Measurements from ENCODE around the gene ANKRD9.
"Not testable (repeated sequence)": the region's sequence is repeated elsewhere in the genome, so short reads cannot be mapped to it uniquely, and the experiment has no call there.

Gene ANKRD9, protein sequence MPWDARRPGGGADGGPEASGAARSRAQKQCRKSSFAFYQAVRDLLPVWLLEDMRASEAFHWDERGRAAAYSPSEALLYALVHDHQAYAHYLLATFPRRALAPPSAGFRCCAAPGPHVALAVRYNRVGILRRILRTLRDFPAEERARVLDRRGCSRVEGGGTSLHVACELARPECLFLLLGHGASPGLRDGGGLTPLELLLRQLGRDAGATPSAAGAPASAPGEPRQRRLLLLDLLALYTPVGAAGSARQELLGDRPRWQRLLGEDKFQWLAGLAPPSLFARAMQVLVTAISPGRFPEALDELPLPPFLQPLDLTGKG

DNA sequence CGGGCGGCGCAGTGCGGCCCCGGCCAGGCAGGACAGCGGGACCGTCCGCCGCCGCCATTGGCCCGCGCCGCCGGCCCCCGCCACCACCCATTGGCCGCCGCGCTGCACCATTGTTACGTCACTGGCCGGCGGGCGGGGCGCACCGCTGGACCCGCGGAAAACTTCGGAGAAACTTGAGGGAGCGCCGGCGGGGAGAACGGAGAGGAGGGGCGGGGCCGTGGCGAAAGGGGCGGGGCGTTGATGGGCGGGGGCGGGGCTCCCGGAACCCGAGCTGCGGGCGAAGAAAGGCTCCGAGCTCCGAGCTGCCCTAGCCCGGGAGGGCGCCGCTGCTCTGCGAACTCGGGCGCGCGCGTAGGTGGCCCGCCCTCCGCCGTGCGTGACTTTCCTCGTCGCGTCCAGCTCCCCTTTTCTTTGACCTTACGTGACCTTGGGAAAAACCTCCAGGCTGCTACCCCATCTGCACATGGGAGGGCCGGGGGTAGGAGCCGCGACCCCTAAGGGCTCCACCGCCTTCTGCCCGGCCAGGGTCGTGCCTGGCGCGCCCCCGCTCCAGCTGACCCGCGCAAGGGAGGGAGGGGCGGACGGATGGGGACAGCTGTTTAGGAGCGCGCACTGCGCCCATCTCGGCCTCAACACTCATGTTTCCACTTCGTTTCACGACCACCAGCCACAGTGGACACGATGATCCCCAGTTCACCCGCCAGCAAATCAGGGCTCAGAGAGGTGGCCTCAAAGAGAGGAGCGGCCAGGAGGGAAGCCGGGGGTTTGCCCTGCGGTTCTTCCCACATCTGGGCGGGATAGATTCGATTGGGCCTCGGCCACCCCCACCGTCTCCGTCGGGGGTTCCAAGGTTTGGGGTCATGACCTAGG is at the start of gene ANKRD9:
Gene ANKRD9 (minus strand): TSS at position 31 of the 870 bp plus-strand sequence. CDS start 1,887 bp downstream, outside the sequence.
- peak; percentile 97 for DNase-seq

DNA sequence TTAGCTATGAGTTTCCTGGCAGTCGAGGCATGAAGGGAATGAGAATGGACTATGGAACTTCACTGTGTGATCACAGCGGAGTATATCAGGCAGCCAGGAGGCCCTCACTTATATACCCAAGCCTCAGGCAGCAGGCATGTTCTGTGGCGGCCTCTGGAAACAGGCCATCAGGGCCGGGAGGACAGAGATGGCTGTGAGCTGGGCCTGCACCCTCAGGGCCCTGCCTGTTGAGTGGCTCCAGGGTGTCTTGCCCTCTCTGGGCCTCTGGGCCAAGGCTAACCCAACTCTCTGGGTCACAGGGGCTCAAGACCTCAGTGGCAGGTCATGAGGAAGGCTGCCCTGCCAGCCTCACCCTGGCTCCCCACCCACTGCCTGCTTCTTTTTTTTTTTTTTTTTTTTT is 49.0 kb upstream of the ANKRD9 start:
- no peak for DNase-seq

DNA sequence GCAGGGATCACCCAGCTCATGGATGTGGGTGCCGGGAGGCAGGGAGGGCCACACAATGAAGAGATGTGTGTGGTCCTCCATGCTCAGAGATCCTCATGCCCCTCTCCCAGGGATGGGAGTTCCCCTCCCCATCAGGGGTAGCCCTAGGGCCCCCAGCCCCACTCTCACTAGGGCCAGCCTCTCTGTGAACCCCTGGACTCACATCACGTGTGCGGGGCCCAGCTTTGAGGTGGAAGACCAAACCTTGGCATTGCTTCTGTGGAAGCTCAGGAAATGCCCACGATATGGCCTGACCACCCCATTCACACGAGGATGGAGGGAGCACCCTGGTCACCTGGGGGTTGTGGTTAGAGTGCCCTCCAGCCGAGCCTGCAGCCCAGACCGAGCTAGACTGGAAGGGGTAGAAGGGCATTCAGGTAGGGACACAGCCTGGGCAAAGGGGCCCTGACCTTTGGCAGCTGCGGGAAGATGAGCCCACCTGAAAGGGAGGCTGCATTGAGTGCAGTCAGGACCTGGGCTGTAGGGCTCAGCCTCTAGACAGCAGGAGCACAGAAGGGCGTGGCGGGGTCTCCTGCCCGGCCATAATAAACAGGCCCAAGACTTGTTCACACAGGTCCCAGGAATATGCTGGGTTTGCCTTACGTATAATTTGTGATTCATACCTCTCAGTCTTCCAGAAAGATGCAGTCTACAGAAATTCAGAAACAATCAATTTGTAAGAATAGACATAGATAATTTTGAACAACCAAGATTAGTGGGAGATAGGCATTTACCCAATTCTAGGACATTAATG is 48.1 kb upstream of the ANKRD9 start:
- no peak for DNase-seq

DNA sequence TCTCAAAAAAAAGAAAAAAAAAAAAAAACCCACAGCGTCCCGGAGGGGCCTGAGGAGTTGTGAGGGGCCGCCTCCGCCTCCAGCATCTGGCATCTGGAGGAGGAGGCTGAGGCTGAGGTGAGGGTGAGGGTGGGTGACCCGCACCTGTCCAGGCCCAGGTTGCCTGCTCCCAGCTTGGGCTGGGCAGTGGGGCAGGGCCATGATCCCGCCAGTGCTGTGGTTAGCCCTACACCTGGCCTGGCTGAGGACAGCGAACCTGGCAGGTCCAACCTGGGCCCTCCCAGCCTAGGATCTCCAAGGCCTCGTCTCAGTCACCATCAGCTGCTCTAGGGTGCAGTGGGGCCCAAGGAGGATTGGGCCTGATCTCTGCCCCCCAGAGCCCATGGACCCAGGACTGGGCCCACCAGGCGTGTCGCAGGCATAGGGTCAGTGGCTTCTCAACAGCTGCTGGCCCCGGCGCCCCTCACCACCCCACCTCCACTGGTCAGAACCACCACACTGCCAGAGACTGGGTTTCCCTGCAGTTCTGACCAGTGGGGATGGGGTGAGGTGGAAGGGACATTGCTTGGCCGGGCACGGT is 46.6 kb upstream of the ANKRD9 start:
- DNase-seq = no peak

DNA sequence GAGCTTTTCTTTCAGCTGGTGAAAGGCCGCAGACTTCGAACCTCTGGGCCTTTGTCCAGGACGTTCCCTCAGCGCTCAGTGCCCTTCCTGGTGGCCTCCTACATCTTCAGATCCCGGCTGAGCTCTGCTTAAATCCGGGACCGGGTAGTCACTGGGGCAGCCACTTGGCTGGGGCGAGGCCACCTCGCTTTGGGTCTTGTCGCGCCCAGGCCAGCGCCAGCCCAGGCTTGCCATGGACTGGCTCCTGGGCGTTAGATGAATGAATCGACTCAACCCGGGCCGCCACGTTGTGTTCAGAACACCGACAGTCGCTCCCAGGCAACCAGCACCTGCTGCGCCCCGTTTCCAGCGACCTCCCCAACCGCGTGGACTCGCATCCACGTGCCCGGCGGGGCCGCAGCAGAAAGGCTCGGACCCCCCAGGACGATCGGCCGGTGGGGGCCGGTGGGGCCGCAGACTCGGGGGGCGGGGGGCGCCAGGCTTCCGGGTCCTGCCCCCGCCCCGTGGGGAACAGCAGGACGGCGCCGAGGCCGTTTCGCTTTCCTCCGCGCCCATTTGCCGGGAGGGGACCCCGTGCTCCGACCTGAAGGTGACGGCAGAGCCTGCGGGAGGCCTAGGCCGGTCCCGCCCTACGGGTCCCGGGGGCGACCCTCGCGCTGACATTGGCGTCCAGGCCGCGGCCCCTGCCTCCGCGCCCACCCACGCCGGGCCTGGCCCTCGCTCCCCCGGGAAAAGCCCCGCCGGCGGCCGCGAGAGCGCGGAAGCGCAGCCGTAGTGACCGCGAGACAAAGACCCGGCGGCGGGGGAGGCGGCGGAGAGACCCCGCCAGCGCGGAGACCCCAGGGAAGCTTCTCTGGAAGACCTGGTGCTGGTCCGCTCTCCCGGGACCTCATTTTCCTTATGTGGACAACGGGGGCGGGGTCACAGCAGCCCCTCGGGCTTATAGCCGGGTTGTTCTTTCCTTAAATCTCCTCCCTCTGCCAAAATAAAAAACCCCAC is 45.5 kb upstream of the ANKRD9 start:
- DNase-seq = peak; percentile 67

DNA sequence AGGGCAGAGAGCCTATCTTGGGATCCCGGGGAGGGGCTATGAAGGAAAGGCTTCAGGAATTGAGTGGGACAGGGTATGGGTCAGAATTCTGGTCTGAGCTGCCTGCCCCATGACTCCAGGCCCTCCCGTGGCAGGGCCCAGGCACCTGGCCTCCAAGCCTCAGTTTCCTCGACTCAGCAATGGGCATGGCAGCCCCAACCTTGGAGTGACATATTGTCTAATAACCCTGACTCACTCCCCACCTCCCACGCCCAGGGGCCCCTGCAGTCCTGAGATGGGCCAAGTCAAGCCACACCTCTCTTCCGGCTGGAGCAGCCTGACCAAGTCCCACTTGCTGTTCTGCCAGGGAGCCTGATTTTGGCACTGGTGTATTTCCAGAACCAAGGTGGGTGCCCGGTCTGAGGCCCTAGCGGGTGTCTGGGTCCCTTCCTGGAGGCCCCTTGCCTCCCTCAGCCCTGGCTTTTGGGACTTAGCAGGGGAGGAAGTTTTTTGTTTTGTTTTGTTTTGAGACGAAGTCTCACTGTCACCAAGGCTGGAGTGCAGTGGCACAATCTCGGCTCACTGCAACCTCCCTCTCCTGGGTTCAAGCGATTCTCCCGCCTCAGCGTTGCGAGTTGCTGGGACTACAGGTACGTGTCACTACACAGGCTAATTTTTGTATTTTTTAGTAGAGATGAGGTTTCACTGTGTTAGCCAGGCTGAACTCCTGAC is 42.6 kb upstream of the ANKRD9 start:
- DNase-seq = no peak

DNA sequence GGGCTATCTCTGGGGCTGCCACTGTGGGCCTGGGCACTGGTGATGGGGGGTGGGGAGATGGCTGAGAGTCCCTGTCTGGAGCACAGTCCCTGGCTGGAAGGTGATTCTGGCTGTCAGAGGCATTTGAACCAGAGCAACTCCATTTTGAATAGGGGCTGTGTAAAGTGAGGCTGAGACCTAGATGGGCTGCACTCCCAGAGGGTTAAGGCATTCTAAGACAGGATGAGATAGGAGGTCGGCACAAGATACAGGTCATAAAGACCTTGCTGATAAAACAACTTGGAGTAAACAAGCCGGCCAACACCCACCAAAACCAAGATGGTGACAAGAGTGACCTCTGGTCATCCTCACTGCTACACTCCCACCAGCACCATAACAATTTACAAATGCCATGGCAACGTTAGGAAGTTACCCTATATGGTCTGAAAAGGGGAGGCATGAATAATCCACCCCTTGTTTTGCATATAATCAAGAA is 41.4 kb upstream of the ANKRD9 start:
- DNase-seq = not testable (repeated sequence)

DNA sequence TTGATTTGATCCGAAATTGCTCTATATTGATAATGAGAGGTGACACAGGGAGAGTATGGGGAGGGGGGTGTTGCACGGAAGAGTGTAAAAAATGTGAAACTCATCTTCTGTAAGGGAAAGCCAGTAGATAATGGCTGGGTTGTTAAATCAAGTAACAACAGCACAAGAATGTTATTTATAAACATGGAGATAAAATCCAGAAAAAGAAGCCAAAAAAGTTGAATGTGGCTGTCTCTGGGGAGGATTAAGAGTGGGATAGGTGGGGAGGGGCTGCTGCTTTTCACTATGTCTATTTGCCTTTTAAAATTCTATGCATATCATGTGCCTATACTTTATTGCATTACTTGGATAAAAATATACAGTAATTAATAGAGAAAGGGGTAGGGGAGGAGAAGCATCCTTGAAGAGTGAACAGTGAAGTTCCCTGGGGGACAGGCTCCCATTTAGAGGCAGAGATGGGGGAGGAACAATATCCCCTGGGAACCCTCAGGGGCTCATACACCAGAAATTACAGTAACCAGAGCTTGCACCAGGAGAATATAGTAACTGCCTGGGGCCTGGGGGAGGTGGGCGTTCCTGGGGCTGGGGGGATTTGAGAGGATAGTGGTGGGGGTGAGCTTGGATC is 39.2 kb upstream of the ANKRD9 start:
- no peak for DNase-seq

DNA sequence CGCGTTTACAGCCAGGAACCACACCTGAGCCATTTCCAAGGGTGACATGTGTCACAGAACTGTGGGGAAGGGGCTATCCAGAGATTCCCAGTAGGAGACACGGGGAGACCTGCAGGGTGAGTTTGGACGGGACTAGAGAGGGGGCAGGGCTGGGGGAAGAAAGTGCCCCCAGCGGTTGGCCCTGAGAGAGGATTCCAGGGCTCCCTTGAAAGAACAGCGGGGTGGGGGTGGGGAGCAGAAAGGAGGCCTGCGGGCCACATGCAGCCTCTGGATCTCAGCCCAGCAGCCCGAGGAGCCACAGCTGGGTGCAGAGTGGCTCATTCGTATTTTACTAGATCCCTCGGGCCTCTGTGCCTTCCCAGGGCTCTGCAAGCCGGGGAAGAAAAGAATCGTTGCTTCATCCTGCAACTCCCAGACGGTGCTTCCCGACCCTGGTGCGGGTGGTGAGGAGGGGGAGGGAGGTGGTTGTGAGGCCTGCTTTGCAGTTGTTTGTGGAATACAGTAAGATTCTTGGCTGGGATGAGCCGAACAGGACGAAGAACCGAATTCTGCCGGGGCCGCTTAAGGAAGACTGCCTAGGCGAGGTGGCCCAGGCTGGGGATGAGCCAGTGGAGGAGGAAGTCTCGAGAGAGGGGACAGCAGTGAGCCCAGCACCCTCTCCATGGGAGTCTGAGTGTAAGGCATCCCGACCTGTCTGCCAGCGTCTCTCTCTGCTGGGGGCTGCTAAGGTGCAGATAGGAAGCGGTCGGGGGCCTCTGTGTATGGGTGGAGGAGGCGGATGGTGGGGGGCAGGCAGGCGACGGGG is 36.1 kb upstream of the ANKRD9 start:
- peak; percentile 68 for DNase-seq

DNA sequence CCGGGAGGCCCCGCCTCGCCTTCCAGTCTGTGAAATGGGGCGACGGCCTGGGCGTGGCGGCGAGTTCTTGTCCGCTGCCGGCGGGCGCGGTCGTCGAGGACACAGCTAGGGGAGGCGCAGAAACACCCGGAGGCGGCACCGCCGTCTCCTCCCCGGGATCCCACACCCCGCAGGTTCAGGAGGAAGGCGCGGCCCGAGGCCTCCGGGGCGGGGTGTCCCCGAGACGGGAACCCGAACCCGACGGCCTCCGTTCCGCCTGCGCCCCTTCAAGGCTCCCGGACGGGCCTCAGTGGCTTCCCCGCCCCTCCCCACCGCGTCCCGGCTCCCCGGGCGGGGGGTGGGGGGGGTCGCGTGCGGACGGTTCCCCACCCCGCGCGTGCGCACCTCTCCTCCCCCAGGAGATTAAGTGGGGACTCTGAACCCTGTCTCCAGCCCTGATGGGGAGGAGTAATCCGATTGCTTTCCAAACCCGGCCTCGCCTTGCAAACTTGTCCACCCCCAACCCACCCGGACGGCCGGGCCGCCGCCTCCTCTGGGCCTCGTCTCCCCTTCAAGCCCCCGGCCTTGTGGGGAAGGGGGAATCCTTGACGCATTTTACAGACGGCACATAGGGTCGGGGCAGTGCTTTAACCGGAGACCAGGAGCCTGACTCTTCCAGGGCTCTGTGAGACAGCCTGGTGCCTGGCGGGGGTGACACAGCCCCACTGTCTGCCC is 35.3 kb upstream of the ANKRD9 start:
- DNase-seq = no peak

DNA sequence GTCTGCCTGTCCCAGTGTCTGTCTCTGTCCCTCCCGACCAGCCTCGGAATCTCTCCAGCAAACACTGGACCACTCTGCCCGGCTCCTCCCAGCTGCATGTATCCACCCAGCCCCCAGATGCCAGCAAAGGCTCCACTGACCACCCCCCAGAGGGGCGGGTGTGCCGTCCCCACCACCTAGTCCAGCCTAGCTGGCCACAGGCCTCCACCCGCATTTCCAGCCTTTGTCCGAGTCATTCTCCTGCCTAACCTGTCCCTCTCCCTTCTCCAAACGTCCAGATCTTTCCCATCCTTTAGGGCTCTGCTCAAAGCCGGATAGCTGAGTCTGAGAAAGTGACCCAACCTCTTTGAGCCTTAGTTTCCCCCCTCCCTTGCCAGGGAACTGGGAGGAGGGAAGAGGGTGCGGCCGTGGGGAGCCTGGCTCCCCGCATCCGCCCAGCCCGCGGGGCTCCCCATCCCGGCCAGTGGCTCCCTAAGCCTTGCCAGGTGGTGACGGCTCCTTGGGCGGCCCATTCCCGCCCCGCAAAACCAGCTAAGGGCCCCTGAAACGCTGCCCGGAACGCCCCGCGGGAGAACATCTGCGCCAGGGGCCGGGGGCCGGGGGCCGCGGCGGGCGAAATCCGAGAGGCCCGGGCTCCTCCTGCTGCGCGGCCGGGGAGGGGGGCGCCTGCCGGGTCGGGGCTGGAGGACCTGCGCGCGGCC is 34.6 kb upstream of the ANKRD9 start:
- DNase-seq = peak; percentile 86

DNA sequence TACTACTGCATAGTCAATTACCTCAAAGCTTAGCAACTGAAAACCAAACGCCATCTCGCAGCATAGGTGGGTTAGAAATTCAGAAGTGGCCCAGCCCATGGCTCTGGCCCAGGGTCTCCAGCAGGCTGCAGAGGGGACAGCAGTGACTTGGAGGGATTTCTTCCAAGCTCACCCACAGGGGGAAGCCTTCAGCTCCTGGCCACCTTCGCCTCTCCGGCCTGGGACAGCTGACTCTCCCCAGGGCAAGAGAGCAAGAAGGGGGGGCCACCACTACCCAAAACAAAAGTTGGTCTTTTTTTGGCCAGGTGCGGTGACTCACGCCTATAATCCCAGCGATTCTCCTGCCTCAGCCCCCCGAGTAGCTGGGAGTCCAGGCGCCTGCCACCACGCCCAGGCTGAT is 32.2 kb upstream of the ANKRD9 start:
- no peak for DNase-seq

DNA sequence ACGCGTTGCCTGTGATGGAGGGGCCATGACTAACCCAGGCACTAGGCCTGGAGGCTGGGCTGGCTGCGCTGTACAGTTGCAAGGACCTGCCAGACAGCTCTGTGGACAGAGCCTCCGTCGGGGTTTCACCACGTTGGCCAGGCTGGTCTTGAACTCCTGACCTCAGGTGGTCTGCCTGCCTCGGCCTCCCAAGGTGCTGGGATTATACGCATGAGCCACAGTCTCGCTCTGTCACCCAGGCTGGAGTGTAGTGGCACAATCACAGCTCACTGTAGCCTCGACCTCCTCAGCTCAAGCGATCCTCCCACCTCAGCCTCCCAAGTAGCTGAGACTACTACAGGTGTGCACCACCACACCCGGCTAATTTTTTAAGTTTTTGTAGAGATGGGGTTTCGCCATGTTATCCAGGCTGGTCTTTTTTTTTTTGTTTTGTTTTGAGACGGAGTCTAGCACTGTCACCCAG is 31.5 kb upstream of the ANKRD9 start:
- not testable (repeated sequence) for DNase-seq

DNA sequence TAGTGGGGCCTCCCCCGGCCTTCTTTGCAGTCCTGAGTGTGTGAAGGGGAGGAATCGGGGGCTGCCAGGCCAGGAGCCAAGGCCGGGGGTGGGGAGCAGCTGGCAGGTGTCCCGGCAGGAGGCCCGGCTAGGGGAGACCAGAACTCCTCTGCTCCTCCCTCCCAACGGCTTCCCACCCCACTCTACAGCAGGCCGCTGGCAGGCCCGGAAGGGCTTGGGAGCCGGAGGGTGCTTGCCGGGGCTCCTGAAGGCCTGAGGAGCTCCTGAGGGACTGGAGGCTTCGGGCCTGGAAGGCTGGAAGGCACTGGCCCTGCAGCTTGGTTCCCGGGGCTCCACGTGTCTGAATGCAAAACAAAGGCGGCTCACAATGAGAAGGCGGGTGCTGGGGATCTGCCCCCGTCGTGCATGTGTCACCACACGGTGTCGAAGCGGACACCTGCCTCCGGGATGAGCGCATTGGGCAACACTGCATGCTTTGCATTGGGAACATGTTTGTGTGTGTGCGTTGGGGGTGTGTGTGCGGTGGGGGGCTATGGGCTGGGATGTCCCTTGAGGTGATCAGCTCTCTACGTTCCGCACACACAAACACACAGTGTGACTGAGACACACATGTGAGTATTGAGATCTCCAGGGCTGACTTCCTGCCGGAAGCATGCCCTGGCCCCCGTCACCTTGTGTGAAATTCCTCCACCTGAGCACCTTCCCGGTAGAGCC is 30.9 kb upstream of the ANKRD9 start:
- DNase-seq = peak; percentile 91

DNA sequence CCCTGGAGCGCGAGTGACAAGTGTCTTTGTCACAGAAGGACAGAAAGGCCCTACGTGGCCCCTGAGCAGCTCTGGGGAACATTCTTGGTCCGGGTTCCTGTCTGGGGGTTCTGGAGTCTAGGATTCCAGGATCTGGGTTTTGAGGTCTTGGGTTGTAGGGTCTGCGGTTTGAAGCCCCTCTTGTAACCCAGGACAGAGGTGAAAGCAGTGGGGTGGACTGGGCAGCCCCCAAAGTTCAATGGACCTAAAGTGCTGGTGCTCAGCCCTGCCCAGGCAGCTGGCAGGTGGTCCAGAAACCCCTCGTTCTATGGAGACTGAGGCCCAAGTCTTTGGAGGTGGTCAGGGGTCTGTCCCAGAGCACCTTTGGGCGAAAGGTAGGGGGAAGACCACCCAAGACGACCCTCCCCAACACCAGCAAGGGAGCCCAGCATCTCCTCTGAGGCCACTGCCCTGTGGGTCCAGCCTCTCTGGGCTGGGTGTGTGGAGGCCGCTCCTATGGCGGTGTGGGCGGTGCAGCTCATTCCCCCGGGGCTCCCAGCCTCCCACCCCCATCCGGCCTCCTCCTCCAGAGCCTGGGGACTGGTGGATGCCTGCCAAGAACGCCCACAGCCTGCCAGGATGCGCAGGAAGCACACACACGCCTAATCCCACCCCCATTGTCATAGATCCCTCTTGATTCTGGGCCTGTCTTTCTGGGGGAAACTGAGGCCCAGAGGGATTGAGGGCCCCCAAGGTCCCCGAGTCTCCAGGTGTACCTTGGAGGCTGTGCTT is 30.2 kb upstream of the ANKRD9 start:
- DNase-seq = peak; percentile 86
